HEK293 (cell line): ENCODE measurements around the gene PRR14L.
"Not testable (repeated sequence)": the region's sequence is repeated elsewhere in the genome, so short reads cannot be mapped to it uniquely, and the experiment has no call there.

ENCODE experiments used
- CTCF ChIA-PET: fragments of 350-600 bp; formaldehyde crosslinking; extraction: SDS; loops from one replicate; lab custom pipeline; 2021; ENCODE audit warnings: antibody characterized with exemption; lab: Yijun Ruan, JAX
- POLR2A ChIA-PET: fragments of 300-600 bp; formaldehyde crosslinking; extraction: SDS; loops from one replicate; lab custom pipeline; 2020; ENCODE audit warnings: antibody characterized with exemption, inconsistent platforms; lab: Yijun Ruan, JAX
- H3K27ac ChIP-seq: fragments of 200-500 bp; sonication (Bioruptor generic); 2 replicates; pipeline ENCODE4 v1.5.1; 2014; ENCODE audit warnings: low read depth, low read length, control low read depth, inconsistent platforms; ENCODE audit errors: extremely low read depth
- H3K36me3 ChIP-seq, 2 experiments: fragments of 200-500 bp in 1 of 2; sonication (Bioruptor generic) in 1 of 2; 1 replicate in 1 of 2; 2 replicates in 1 of 2; pipeline ENCODE4 v1.5.1; 2014 to 2017; ENCODE audit warnings: inconsistent platforms in 2 of 2, low read length in 2 of 2; ENCODE audit not compliant: control insufficient read depth in 2 of 2, insufficient read depth in 1 of 2
- H3K4me1 ChIP-seq: fragments of 200-500 bp; sonication (Bioruptor generic); 2 replicates; pipeline ENCODE4 v1.5.1; 2014; ENCODE audit warnings: mild to moderate bottlenecking, low read length, inconsistent platforms; ENCODE audit not compliant: control insufficient read depth, insufficient read depth
- H3K4me3 ChIP-seq: 2 replicates; pipeline ENCODE4 v1.5.1; 2011; ENCODE audit warnings: low read depth, mild to moderate bottlenecking, control low read depth, low read length, moderate library complexity
- H3K9me3 ChIP-seq: fragments of 200-500 bp; sonication (Bioruptor generic); 2 replicates; pipeline ENCODE4 v1.5.1; 2014; ENCODE audit warnings: low read depth, low read length, inconsistent platforms; ENCODE audit not compliant: control insufficient read depth, insufficient read depth
- BCL11B ChIP-seq: fragments of 450-650 bp; formaldehyde crosslinking; IDR thresholded peaks from 2 replicates; pipeline ENCODE4 v1.5.1; 2016; ENCODE audit warnings: low read depth, missing biosample characterization, missing genetic modification characterization
- REPIN1 ChIP-seq: fragments of 450-650 bp; formaldehyde crosslinking; IDR thresholded peaks from 2 replicates; pipeline ENCODE4 v1.5.1; 2017; ENCODE audit warnings: missing biosample characterization, missing genetic modification characterization, low read depth
- ZNF138 ChIP-seq: fragments of 450-650 bp; formaldehyde crosslinking; IDR thresholded peaks from 2 replicates; pipeline ENCODE4 v1.5.1; 2016; ENCODE audit warnings: missing biosample characterization, missing genetic modification characterization, borderline replicate concordance
- ZNF16 ChIP-seq: fragments of 450-650 bp; formaldehyde crosslinking; IDR thresholded peaks from 2 replicates; pipeline ENCODE4 v1.5.1; 2016; ENCODE audit warnings: low read depth, missing biosample characterization, missing genetic modification characterization
- ZNF292 ChIP-seq: fragments of 450-650 bp; formaldehyde crosslinking; IDR thresholded peaks from 2 replicates; pipeline ENCODE4 v1.5.1; 2016; ENCODE audit warnings: low read depth, missing biosample characterization, missing genetic modification characterization, borderline replicate concordance
- ZNF335 ChIP-seq: fragments of 450-650 bp; formaldehyde crosslinking; conservative IDR thresholded peaks from 2 replicates; pipeline ENCODE4 v1.5.1; 2016; ENCODE audit warnings: missing biosample characterization, missing genetic modification characterization
- ZNF501 ChIP-seq: fragments of 450-650 bp; formaldehyde crosslinking; IDR thresholded peaks from 2 replicates; pipeline ENCODE4 v1.5.1; 2016; ENCODE audit warnings: missing biosample characterization, missing genetic modification characterization
- ZNF510 ChIP-seq: fragments of 450-650 bp; formaldehyde crosslinking; IDR thresholded peaks from 2 replicates; pipeline ENCODE4 v1.5.1; 2018; ENCODE audit warnings: mild to moderate bottlenecking, missing genetic modification characterization, missing biosample characterization; ENCODE audit not compliant: insufficient replicate concordance
- ZNF529 ChIP-seq: fragments of 450-650 bp; formaldehyde crosslinking; IDR thresholded peaks from 2 replicates; pipeline ENCODE4 v1.5.1; 2017; ENCODE audit warnings: missing genetic modification characterization, missing biosample characterization; ENCODE audit not compliant: insufficient replicate concordance
- ZNF785 ChIP-seq: fragments of 450-650 bp; formaldehyde crosslinking; IDR thresholded peaks from 2 replicates; pipeline ENCODE4 v1.5.1; 2016; ENCODE audit warnings: missing biosample characterization, missing genetic modification characterization
- ZNF792 ChIP-seq: fragments of 450-650 bp; formaldehyde crosslinking; IDR thresholded peaks from 2 replicates; pipeline ENCODE4 v1.5.1; 2016; ENCODE audit warnings: missing biosample characterization, missing genetic modification characterization
- ZNF843 ChIP-seq: fragments of 450-650 bp; formaldehyde crosslinking; IDR thresholded peaks from 2 replicates; pipeline ENCODE4 v1.5.1; 2016; ENCODE audit warnings: missing biosample characterization, missing genetic modification characterization
- ZXDB ChIP-seq: fragments of 450-650 bp; formaldehyde crosslinking; IDR thresholded peaks from 2 replicates; pipeline ENCODE4 v1.5.1; 2016; ENCODE audit warnings: missing biosample characterization, missing genetic modification characterization
- TF ChIP-seq, protein P1 (sequence below): fragments of 450-650 bp; formaldehyde crosslinking; IDR thresholded peaks from 2 replicates; pipeline ENCODE4 v1.5.1; 2016; ENCODE audit warnings: missing biosample characterization, missing genetic modification characterization
- TF ChIP-seq, protein P2 (sequence below): fragments of 450-650 bp; formaldehyde crosslinking; IDR thresholded peaks from 2 replicates; pipeline ENCODE4 v1.5.1; 2016; ENCODE audit warnings: missing biosample characterization, missing genetic modification characterization
- TF ChIP-seq, protein P3 (sequence below): fragments of 450-650 bp; formaldehyde crosslinking; IDR thresholded peaks from 2 replicates; pipeline ENCODE4 v1.5.1; 2016; ENCODE audit warnings: missing biosample characterization, missing genetic modification characterization
- TF ChIP-seq, protein P4 (sequence below): fragments of 450-650 bp; formaldehyde crosslinking; IDR thresholded peaks from 2 replicates; pipeline ENCODE4 v1.5.1; 2016; ENCODE audit warnings: missing biosample characterization, missing genetic modification characterization
- TF ChIP-seq, protein P5 (sequence below): fragments of 450-650 bp; formaldehyde crosslinking; IDR thresholded peaks from 2 replicates; pipeline ENCODE4 v1.5.1; 2017; ENCODE audit warnings: missing biosample characterization, missing genetic modification characterization
- TF ChIP-seq, protein P6 (sequence below): fragments of 450-650 bp; formaldehyde crosslinking; IDR thresholded peaks from 2 replicates; pipeline ENCODE4 v1.5.1; 2016; ENCODE audit warnings: missing biosample characterization, missing genetic modification characterization

The PRR14L gene

DNA sequence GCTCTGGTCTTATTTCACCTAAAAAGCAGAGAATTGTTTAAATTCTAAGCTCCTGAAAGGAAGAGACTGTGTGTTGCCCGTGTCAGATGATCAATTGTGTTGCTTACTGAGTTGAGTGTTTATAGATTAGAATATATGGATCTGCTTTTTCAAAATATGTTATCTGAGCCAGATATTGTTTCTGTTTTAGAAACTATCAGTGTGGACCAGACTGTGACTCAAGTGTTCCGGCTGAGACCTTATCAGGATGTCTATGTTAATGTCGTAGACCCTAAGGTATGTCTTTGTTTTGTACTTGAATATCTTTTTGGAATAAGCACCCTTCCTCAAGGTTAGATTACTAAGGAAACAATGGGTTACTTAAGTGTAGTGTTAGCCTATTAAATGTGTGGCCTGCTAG lies 14.9 kb upstream of the PRR14L start (continued):
- TF ChIP-seq ZNF501 (no peak), ZNF843 (tag by site-specific recombination) (no peak), REPIN1 (tag by site-specific recombination) (no peak)
- TF ChIP-seq, protein P1, sequence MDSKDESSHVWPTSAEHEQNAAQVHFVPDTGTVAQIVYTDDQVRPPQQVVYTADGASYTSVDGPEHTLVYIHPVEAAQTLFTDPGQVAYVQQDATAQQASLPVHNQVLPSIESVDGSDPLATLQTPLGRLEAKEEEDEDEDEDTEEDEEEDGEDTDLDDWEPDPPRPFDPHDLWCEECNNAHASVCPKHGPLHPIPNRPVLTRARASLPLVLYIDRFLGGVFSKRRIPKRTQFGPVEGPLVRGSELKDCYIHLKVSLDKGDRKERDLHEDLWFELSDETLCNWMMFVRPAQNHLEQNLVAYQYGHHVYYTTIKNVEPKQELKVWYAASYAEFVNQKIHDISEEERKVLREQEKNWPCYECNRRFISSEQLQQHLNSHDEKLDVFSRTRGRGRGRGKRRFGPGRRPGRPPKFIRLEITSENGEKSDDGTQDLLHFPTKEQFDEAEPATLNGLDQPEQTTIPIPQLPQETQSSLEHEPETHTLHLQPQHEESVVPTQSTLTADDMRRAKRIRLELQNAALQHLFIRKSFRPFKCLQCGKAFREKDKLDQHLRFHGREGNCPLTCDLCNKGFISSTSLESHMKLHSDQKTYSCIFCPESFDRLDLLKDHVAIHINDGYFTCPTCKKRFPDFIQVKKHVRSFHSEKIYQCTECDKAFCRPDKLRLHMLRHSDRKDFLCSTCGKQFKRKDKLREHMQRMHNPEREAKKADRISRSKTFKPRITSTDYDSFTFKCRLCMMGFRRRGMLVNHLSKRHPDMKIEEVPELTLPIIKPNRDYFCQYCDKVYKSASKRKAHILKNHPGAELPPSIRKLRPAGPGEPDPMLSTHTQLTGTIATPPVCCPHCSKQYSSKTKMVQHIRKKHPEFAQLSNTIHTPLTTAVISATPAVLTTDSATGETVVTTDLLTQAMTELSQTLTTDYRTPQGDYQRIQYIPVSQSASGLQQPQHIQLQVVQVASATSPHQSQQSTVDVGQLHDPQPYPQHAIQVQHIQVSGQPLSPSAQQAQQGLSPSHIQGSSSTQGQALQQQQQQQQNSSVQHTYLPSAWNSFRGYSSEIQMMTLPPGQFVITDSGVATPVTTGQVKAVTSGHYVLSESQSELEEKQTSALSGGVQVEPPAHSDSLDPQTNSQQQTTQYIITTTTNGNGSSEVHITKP (tag by site-specific recombination), result no peak
- TF ChIP-seq, protein P2, sequence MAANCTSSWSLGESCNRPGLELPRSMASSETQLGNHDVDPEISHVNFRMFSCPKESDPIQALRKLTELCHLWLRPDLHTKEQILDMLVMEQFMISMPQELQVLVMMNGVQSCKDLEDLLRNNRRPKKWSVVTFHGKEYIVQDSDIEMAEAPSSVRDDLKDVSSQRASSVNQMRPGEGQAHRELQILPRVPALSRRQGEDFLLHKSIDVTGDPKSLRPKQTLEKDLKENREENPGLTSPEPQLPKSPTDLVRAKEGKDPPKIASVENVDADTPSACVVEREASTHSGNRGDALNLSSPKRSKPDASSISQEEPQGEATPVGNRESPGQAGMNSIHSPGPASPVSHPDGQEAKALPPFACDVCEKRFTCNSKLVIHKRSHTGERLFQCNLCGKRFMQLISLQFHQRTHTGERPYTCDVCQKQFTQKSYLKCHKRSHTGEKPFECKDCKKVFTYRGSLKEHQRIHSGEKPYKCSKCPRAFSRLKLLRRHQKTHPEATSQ (tag by site-specific recombination), result no peak

DNA sequence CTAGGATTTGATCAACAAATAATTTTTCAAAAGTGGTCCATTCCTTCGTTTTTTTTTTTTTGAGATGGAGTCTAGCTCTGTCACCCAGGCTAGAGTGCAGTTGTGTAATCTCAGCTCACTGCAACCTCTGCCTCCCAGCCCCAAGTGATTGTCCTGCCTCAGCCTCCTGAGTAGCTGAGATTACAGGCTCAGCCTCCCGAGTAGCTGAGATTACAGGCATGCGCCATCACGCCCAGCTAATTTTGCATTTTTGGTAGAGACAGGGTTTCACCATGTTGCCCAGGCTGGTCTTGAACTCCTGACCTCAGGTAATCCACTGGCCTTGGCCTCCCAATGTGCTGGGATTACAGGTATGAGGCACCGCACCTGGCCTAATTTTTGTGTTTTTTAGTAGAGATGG lies 8.9 kb upstream of the PRR14L start:
- POLR2A ChIA-PET, CTCF ChIA-PET, H3K9me3 ChIP-seq, H3K4me1 ChIP-seq, H3K4me3 ChIP-seq, H3K27ac ChIP-seq: not testable (repeated sequence)
- peaks cover 20 to 32% of the 10 kb centered on the region in 2 experiments for H3K36me3 ChIP-seq

DNA sequence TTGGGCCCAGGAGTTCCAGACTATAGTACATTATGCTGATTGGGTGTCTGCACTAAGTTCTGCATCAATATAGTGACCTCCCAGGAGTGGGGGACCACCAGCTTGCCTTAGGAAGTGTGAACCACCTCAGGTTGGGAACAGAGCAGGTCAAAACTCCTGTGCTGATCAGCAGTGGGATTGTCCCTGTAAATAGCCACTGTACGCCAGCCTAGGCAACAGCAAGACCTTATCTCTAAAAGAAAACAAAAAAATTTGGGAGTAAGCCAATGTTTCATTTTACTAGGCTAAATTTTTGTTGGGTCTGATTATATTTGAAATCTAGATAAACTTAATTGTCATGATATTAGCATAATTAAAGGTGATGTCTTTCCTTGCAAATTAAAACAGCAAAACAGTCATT lies 7.3 kb upstream of the PRR14L start:
- TF ChIP-seq ZNF510 (no peak), ZNF138 (tag by site-specific recombination) (no peak), BCL11B (tag by site-specific recombination) (no peak), ZNF529 (tag by site-specific recombination) (no peak), ZXDB (no peak), ZNF792 (tag by site-specific recombination) (no peak)
- TF ChIP-seq, protein P3, sequence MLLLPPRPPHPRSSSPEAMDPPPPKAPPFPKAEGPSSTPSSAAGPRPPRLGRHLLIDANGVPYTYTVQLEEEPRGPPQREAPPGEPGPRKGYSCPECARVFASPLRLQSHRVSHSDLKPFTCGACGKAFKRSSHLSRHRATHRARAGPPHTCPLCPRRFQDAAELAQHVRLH (tag by site-specific recombination), result no peak
- TF ChIP-seq, all 188 proteins: peak for 0
- H3K27ac ChIP-seq, result no peak overlapping the region
- no peaks in the 10 kb centered on the region for H3K9me3 ChIP-seq
- peaks cover 17% of the 10 kb centered on the region; the same call in 1 of the 2 replicates for H3K4me1 ChIP-seq
- no peak overlapping the region for H3K4me3 ChIP-seq
- peaks cover 13 to 32% of the 10 kb centered on the region in 2 experiments for H3K36me3 ChIP-seq
- POLR2A ChIA-PET, result no interaction called here
- CTCF ChIA-PET, result interaction anchor here (1.2 kb wide), 1 partner anchor 213 kb away, joined by 4 read pairs; no protein-coding TSS in a partner anchor

DNA sequence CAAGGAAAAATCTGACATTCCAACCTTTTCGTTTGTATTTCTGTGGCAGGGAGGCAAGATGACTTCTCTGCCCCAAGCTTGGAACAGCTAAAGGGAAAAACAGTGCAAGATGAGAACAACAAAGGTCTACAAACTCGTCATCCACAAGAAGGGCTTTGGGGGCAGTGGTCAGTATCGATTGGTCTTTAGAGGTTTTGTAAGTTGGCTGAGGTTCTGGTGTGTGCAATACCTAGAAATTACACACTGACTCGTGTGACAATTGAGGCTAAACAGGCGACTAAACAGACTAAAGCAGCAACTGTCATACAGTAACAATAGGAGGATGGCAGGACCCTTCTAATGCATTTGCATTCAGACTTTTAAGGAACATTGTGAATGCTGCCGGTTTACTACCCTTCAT lies 4.9 kb upstream of the PRR14L start:
- H3K4me1 ChIP-seq, result peaks cover 20% of the 10 kb centered on the region; the same call in 1 of the 2 replicates
- POLR2A ChIA-PET, result interaction anchor here (0.6 to 1.0 kb wide), 3 partner anchors 10 to 213 kb away, joined by 3 to 4 read pairs (median 3); no protein-coding TSS in a partner anchor
- no peaks in the 10 kb centered on the region for H3K9me3 ChIP-seq
- H3K27ac ChIP-seq, result no peak overlapping the region
- no peak overlapping the region for H3K4me3 ChIP-seq
- peaks cover 8 to 15% of the 10 kb centered on the region in 2 experiments; a peak in 2 of 3 replicates for H3K36me3 ChIP-seq
- CTCF ChIA-PET, result interaction anchor here (0.6 to 1.1 kb wide), 3 partner anchors 89 to 264 kb away, joined by 3 to 5 read pairs (median 3); no protein-coding TSS in a partner anchor
- TF ChIP-seq, protein P4, sequence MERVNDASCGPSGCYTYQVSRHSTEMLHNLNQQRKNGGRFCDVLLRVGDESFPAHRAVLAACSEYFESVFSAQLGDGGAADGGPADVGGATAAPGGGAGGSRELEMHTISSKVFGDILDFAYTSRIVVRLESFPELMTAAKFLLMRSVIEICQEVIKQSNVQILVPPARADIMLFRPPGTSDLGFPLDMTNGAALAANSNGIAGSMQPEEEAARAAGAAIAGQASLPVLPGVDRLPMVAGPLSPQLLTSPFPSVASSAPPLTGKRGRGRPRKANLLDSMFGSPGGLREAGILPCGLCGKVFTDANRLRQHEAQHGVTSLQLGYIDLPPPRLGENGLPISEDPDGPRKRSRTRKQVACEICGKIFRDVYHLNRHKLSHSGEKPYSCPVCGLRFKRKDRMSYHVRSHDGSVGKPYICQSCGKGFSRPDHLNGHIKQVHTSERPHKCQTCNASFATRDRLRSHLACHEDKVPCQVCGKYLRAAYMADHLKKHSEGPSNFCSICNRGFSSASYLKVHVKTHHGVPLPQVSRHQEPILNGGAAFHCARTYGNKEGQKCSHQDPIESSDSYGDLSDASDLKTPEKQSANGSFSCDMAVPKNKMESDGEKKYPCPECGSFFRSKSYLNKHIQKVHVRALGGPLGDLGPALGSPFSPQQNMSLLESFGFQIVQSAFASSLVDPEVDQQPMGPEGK, result no peak
- no peak for TF ChIP-seq ZNF785 (tag by site-specific recombination)
- TF ChIP-seq, protein P5, sequence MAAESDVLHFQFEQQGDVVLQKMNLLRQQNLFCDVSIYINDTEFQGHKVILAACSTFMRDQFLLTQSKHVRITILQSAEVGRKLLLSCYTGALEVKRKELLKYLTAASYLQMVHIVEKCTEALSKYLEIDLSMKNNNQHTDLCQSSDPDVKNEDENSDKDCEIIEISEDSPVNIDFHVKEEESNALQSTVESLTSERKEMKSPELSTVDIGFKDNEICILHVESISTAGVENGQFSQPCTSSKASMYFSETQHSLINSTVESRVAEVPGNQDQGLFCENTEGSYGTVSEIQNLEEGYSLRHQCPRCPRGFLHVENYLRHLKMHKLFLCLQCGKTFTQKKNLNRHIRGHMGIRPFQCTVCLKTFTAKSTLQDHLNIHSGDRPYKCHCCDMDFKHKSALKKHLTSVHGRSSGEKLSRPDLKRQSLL, result no peak
- TF ChIP-seq, protein P6, sequence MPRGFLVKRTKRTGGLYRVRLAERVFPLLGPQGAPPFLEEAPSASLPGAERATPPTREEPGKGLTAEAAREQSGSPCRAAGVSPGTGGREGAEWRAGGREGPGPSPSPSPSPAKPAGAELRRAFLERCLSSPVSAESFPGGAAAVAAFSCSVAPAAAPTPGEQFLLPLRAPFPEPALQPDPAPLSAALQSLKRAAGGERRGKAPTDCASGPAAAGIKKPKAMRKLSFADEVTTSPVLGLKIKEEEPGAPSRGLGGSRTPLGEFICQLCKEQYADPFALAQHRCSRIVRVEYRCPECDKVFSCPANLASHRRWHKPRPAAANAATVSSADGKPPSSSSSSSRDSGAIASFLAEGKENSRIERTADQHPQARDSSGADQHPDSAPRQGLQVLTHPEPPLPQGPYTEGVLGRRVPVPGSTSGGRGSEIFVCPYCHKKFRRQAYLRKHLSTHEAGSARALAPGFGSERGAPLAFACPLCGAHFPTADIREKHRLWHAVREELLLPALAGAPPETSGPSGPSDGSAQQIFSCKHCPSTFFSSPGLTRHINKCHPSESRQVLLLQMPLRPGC, result no peak
- no peak for TF ChIP-seq ZNF335 (tag by site-specific recombination)
- TF ChIP-seq ZNF292 (tag by site-specific recombination), result no peak
- no peak for TF ChIP-seq ZNF16 (tag by site-specific recombination)
- TF ChIP-seq ZNF510, result no peak
